SHP77 (cell line): ENCODE measurements around the gene PTPRT.
A peak's percentile ranks its signal among the peaks of the same experiment; 100 is the strongest.
"Not testable (repeated sequence)": the region's sequence is repeated elsewhere in the genome, so short reads cannot be mapped to it uniquely, and the experiment has no call there.

ENCODE experiments used
- DNase-seq, 2 experiments: peaks; one replicate each; lab custom pipeline; 2025; lab: John Stamatoyannopoulos, UW

PTPRT gene

DNA sequence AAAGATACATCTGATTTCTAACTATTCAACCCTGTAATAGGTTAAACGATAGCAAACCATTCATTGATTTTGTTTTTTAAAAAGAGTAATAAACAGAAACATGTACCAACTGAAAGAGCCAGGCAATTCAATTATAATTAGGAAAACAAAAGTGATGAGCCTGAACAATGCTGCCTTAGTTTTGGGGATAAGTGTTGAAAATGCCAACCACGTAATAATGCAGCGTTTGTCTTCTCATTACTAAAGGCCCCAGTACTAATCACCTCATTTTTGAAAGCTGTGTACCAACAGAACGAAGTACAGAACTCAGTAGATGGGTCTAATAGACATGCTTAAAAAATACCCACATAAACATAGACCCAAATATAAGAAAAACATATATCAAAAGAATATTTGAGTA is 907.9 kb downstream of the PTPRT start:
- no peak for DNase-seq

DNA sequence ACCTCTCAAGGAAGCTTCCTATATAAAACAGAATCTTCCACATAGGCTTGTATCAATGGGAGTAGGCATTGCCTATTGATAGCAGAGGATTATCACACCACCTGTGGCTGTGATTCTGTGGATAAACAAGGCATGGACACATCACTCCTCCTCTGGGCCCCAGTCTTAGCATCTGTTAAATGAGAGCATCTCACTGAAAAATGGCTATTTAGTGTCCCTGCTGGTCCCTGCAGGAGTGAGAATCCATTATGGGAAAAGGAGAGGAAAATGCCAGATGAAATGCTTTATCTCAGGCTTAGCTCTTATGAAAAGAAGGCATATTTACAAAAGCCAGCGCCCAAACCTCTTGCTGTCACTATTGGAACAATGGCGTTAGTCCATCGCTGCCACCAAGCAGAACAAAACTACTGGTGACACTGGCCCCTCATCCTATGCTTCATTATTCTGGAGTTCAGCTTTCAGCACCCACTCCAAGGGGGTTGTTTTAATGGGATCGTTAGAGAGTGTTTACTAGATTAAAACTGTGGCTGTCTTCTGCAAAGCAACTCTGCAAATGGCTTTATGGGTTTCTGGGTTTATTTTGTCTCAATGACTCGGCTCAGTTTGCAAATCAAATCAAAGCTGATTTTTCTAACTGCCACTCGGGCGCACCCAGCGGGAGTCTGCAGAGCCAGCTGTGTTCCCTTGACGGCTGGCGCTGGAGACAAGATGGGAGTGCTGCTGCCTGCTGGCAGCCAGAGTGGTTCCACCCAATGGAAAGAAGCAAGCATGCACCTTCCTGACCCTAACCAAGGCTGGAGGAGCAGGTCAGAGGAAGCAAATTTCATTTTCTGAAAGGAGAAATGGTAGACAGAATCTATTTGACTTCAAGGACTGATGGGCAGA is 912.7 kb downstream of the PTPRT start:
- DNase-seq = peak; percentile 13 to 39

DNA sequence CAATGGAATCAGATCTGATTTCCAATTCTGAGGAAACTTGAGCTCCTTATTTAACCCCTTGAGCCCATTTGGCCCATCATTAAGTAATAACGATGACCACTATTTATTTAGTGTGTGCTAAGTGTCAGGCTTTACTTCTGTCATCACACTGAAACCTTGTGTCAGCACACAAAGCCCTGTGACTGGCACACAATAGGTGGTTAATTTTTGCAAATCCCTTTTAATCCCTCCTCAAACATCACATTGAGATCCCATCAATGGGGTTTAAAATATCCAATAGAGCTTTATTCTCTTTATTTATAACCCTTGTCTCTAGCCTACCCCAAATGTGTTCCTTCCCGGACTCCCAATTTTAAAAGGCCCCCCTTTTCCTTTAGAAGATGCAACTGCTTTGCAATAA is 914.7 kb downstream of the PTPRT start:
- DNase-seq = no peak

DNA sequence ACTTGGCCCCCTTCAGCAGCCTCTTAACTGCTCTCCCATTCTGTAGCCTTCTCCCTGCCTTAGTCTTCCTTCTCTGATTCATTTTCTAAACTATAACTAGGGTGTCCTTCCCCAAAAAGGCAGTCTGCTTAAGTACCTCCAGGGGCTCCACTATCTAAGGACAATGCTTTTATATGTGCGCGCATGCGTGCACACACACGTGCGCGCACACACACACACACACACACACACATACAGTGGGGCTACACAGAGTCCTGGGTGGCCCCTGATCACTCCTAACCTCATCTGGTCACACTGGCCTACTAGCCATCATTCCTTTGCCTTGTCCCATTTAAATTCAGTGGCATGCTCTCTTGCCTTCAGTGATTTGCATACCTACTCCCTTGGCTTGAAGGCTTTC is 917.2 kb downstream of the PTPRT start:
- no peak for DNase-seq

DNA sequence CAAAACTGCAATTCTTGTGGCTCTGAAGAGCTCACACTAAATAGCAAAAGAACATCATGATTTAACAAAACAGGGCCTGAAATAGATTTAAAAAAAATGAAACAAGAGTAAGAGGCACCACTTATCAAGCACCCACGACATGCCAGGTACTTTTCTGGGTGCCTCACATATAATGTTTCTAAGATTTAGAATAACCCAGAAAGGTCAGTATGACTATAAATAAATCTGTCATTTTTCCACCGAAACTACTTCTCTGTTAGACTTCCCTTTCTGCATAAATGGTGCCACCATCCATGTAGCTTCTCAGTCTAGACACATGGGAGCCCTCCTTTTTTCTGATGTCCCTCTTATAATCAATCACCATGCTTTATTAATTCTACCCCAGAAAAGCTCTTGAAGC is 919.2 kb downstream of the PTPRT start:
- no peak for DNase-seq

DNA sequence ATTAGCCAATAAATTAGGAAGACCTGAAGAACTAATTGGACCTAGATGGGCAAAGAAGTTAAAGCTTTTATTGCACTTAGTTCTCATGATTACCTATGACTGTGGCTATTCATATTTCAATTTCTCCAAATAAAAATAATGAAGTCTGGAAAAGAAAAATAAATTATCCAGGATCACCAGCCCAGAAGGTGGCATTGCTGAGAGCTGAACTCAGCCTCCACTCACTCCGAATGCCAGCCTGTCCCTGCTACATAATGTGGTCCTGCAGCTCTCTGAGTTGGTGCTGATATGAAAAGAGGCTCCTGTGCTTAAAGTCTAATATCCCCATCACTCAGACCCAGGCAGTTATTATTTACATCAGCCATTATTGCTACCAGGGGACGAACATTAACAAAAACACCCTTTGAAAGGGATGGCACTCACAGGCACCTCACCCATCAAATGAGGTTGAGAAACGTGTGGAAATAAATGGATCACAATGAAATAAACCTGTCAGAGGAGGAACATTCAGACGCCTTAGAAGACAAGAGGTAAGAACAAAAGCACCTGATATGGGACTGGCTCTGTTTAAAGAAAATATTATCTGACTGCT is 921.8 kb downstream of the PTPRT start:
- DNase-seq = no peak

DNA sequence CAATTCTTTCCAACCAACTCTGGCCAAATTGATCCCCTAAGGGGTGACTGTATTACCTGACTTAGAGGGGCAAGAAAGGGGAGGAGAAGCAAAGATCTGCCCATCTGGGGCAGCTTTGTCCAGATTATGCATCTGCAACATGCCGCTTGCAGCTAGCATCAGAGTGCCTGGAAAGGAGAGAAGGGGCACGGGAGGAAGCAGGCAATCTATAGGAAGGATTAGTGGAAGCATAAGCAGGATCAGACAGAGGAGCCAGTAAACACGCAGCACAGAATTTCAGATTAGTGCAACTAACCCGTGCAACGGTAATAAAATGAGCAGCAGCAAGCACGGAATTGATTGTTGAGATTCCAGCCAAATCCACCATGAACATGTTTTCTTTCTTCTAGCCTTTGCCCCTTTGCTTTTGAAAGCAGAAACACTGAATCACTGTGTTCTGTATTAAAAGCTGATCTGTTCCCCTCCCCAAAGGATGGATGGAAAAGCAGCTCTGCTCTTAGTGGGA is 927.9 kb downstream of the PTPRT start:
- no peak for DNase-seq

DNA sequence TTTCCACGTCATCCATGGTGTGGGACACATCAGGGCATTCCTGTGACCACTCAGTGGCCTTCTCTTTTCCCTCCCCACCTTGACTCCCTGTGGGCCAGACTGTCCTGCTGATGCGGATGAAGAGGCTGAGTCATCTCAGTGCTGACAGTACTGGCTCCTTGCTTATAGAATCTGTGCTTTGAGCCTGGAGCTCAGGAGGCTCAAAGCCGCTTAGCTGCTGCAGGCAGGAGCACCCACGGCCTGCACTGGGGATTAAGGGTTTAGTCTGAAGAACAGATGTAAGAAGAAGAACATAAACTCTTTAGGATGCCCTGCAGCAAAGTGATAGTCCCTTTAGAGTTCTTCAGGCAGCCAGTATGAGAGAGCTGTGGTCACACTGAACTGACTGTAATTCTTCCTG is 929.5 kb downstream of the PTPRT start:
- no peak for DNase-seq

DNA sequence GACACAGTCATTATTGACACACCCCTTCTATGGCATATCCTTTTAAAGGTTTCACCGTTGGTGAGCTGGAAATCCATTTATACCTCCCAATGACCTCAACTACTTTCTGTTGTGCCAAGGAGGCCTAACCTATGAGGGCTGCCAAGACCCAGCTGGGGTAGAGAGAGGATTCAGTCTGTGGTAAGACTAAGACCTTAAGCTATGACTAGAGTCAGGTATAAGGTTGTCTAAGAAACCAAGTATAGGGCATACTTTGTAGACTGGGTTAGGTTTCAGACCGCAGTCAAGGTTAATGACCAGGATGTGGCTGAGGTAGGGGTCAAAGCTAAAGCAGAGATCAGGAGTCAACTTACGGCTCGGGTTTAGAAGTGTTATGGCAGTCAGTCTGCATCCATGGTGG is 930.3 kb downstream of the PTPRT start:
- DNase-seq = no peak

DNA sequence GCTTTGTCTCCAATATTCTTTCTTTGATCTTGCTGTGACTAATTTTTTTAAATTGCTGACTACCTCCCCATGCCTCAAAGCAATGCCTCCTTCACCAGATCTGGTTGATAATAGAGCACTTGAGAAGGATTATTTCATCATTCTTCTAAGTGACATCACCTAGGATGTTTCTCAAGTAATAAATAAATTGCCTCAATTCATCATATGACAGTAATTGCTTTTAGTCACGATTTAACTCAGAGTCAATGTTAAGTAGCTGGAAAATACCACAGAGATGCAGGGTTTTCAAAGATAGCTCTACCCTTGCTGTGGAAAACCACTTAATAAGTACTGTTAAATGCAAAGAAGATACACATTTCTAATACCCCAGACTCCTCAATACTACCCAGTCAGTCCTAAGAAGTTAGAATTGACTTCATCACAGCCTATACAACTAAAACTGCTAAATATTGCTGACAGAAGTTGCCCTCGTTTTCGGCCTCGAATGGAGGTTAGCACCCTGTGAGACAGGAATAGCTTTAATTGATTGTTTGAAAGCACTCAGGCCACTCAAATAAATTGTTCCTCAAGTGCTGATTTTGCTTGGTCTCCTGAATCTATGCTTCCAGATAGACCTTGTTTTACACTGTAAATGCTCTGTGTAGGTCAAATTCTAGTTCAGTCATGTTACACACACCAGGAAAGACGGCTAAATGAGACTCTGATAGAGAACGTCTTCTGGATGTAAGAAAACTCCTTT is 931.0 kb downstream of the PTPRT start:
- DNase-seq = no peak

DNA sequence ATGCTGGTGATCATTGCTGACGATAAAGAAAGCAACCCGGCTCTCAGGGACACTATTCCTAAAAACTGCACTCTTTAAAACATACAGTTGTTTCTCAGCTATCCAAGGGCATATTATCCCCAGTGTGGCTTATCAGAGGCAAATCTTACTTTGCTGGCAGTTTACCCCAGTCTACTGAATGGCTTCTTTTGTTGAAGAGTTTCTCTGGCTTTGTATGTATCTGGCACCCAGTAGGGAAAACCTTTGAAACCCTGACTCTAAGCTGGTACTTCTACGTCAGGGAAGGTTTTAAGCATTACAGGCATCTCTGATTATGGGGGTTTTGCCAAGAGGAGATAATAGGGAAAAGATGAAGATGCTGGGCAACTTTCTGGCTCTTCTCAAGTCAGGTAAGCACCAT is 933.9 kb downstream of the PTPRT start:
- no peak for DNase-seq

DNA sequence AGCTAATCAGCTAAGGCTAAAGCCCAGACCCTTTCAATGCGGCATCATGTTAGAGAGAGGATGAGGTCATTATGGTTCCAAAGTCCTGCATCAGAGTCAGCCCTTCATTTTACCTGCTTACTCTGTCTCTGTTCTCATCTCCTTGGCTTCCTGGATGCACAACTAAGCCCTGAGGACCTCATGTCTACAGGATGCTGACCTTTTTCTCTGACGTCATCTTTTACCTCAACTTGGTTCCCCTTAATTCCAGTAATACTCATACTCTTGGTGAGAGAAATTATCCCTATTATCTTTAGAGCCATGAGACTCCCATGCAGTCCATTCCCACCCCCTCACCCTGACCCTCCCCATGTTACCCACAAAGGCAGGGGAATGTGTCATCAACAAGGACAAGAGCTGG is 935.0 kb downstream of the PTPRT start:
- no peak for DNase-seq

DNA sequence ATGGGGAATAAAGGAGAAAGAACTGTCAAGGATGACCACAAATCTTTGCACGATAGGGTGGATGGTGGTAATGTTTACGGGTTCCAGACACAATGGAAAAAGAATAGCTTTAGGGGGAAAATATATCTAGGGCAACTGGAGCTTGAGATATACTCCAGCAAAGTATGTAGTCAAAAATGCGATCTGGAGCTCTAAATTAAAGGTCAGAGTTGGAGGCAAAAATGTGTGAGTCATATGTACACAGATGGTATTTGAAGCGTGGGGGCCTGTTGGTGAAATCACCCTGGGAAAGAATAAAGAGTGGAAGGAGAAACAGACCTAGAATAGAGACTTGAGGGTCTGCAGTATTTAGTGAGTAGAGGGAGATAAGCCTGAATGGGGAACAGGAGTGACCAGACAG is 937.6 kb downstream of the PTPRT start:
- DNase-seq = no peak

DNA sequence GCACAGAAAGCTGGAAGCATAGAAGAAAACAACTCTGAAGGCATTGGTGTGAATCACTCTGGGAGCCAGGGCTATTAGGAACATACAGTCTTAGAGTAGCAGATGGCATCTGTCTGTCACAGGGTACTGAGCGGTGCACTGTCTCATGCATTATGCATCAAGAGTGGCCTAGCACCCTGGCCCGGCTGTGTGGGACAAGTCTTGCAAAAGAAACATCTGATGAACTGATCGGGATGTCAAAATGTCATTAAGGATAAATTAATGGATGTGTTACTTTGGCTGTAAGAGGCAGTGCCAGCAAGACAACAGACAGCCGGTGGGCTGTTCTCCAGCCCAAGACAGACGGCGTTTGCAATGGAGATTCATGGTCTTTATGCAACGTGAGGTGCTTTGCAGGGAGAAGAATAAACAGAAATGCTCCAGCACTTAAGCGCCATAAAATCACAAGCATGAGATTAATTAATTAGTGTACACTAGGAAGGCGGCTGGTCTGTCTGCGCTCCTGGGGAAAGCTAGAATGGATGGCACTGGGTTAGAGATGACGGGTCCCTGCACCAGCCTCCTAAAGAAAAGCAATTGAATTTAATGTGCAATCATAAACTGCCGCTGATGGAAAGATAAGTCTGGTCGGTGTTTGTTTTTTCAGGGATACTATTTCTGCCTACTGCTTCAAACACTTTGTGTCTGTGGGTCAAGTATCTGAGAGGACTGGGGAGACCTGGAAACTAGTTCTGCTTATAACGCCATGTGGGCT is 970.9 kb downstream of the PTPRT start:
- no peak for DNase-seq

DNA sequence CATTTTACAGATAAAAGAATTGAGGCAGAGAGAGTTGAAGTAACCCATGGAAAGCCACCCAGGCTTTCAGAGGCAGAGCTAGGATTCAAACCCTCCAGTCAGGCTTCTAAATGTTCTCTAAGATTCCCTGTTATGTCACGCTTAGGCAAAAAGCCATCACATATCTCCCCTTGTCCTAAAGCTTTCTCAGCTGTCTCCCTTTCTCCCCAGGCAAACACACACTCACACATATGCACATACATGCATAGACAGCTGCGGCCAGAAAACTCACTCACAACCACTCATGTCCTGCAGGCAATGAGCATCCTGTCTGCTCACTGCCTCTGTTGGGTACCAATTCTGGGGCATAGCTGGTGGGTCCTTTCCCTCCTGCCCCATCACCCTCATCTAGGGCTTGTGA is 975.6 kb downstream of the PTPRT start:
- no peak for DNase-seq

DNA sequence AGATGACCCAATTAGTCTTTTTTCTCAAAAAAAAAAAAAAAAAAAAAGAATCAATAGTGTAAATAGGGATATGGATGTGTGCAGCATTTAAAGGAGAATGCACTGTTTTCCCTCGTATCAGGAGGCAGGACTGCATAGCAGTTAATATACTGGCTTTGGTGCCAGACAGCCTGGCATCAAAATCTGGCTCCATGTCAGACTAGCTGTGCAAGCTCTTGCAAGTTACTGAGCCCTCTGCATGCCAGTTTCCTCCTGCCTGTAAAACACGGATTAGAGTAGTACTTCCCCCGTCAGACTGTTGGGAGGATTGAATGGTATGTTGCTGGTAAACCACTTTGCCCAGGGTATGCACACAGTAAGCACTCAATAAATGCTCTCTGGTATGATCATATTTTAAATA is 977.3 kb downstream of the PTPRT start:
- no peak for DNase-seq

DNA sequence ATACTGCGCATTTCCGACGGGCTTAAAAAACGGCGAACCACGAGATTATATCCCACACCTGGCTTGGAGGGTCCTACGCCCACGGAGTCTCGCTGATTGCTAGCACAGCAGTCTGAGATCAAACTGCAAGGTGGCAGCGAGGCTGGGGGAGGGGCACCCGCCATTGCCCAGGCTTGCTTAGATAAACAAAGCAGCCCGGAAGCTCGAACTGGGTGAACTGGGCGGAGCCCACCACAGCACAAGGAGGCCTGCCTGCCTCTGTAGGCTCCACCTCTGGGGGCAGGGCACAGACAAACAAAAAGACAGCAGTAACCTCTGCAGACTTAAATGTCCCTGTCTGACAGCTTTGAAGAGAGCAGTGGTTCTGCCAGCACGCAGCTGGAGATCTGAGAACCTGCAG is 983.1 kb downstream of the PTPRT start:
- not testable (repeated sequence) for DNase-seq

DNA sequence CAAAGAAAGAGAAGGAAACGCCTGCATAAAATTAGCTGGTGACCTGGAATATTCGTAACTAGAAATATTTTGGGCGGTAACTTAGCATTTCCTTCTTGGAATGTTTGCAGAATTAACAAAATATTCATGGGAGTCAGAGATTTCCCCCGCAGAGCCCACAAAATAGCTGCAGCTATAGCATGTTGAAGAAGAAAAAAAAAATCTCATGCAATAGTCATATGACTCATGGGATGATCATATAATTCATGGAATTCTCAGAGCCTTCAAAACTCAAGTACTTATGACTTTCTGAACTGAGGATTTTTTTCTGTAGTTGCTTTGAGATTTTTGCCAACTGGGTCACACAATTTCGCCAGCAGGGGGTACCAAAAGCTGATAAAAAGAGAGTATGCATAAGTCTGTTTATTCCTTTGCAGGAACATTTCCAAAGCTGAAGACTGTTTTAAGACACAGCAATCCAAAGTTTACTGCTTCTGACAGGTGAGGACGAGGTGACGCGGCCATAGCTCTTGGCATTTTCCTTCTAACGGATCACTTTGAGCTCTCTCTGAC is 985.5 kb downstream of the PTPRT start:
- no peak for DNase-seq

DNA sequence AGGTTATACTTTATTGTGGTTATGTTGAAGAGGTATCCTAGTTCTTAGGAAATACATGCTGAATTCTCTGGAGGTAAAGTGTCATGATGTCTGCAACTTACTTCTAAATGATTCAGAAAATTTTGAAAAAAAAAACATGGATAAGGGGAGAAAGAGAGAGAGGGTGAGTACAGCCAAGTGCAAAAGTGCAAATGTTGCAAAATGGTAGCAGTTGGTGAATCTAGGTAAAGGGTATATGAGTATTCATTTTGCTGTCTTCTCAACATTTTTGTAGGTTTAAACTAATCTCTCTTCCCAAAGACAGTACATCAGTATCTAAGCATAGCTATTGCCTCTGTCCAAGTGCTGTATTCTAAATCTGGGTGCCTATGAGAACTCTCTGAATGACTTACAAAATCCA is 992.1 kb downstream of the PTPRT start:
- no peak for DNase-seq

DNA sequence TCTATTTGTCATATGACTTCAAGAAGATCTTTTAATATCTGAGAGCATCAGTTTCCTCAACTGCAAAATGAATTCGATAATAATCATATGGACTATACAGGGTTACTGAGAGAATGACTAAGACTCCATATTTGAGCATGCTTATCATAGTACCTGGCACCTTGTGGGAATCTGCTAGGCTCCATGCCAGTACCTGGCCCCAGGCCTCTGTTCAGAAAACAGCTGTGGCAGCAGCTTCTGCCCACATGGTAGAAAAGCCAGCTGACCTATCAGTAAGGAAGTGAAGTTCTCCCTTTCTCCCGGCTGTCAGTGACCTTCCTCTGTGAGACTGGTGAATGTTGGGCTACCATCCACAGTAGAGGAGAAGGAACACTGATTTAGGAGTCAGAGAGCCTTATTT is 996.6 kb downstream of the PTPRT start:
- DNase-seq = no peak

DNA sequence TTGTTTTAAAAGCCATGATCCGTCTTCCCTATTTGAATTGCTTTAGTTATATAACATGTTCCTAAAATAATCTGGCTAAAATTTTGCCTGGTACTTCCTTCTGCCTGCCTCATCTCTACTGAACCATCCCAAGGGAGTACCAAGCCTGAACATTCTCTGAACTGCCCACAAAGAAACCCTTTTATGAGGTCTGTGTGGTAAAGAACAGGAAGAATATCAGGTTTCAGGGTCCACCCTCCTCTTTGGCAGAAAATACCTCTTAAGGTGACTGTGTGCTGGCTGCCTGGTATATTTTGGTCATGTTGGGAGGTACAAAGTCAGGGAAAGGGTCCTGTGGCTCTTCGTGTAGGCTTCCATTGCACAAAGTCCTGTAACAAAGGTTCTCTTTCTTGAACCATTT is 997.4 kb downstream of the PTPRT start:
- no peak for DNase-seq
